Activated naive CD8-positive, alpha-beta T cell treated with anti-CD3 and anti-CD28 coated beads, Interleukin-2, amount 10 ng/mL, durations not matched to agents 7 days and 5 days (primary cell): ENCODE data around the gene LCLAT1. TPM values are rescaled to one million over a fixed set of nuclear protein-coding genes. Genes with fewer than 3 reads are reported as not detected.

Experiments
- total RNA-seq, 2 experiments: library from RNA; stranded (reverse); gene quantifications; one replicate each; pipeline ENCODE4 v1.2.3, GENCODE V29; 2021

Gene LCLAT1
- total RNA-seq, 2 experiments from 2014 or later: 19.8 to 21.2 TPM

Other genes starting within 250 kb of the LCLAT1 start
- gene LBH, start 215.7 kb upstream of the LCLAT1 start, total RNA-seq: 100 to 1,000 TPM; 169 to 186 TPM